Astrocyte (in vitro differentiated cells and primary cell): ENCODE data around the gene PHC2.

Source experiments
- EZH2 ChIP-seq: IDR thresholded peaks from 2 replicates; pipeline ENCODE4 v1.6.1; 2012; ENCODE audit warnings: mild to moderate bottlenecking, low read length, inconsistent platforms; ENCODE audit not compliant: insufficient read depth
- TF ChIP-seq, protein P1 (sequence below): IDR thresholded peaks from 2 replicates; pipeline ENCODE4 v1.5.1; 2011; ENCODE audit warnings: low read depth, mild to moderate bottlenecking, inconsistent platforms, low read length, moderate library complexity; ENCODE audit not compliant: insufficient read depth

DNA sequence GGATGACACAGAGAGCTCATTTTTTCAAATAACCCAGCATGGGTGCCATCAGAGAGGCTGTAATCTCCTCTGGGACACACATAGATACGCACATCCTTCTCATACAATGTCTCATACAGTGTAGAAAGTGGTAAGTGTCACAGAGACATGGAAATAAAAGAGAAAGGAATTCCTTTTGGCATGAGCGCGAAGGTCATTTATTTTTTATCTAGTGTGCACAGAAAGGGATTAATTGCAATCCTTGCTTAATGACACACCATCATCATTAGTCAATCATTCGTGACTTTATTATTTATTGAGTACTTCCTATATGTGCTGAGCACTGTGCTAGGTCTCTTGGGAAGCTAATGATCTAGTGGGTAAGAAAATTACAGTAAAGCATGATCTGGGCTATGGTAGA lies 46.6 kb upstream of the PHC2 start:
- TF ChIP-seq, protein P1, sequence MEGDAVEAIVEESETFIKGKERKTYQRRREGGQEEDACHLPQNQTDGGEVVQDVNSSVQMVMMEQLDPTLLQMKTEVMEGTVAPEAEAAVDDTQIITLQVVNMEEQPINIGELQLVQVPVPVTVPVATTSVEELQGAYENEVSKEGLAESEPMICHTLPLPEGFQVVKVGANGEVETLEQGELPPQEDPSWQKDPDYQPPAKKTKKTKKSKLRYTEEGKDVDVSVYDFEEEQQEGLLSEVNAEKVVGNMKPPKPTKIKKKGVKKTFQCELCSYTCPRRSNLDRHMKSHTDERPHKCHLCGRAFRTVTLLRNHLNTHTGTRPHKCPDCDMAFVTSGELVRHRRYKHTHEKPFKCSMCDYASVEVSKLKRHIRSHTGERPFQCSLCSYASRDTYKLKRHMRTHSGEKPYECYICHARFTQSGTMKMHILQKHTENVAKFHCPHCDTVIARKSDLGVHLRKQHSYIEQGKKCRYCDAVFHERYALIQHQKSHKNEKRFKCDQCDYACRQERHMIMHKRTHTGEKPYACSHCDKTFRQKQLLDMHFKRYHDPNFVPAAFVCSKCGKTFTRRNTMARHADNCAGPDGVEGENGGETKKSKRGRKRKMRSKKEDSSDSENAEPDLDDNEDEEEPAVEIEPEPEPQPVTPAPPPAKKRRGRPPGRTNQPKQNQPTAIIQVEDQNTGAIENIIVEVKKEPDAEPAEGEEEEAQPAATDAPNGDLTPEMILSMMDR: no peak
- TF ChIP-seq EZH2: no peak
